SK-N-SH (cell line): ENCODE results near the gene BEST1. TPM values are rescaled to one million over a fixed set of nuclear protein-coding genes. Genes with fewer than 3 reads are reported as not detected.

ENCODE experiments used
- CTCF ChIA-PET: fragments of 300-600, 350-600 bp; formaldehyde crosslinking; extraction: SDS; loops from one replicate; lab custom pipeline; 2021; lab: Yijun Ruan, JAX
- POLR2A ChIA-PET: fragments of 350-600 bp; sonication (Branson Sonifier 250); formaldehyde crosslinking; extraction: SDS; loops from one replicate; lab custom pipeline; 2020; ENCODE audit warnings: antibody characterized with exemption, inconsistent platforms; lab: Yijun Ruan, JAX
- DNase-seq: peaks from one replicate; pipeline ENCODE4 v3.0.0; 2012
- H2AFZ ChIP-seq: fragments of 200-600 bp; sonication (generic); 2 replicates; pipeline ENCODE4 v1.8.1; 2016; ENCODE audit warnings: antibody characterized with exemption, mild to moderate bottlenecking, low read depth
- H3F3A ChIP-seq: fragments of 200-600 bp; sonication (generic); replicated peaks from 2 replicates; pipeline ENCODE3; 2016; ENCODE audit warnings: antibody characterized with exemption, mild to moderate bottlenecking; ENCODE audit not compliant: insufficient read depth
- H3K27ac ChIP-seq, 2 experiments: fragments of 200-500 bp in 1 of 2; fragments of 200-600 bp in 1 of 2; sonication (Bioruptor generic) in 1 of 2; sonication (generic), shearing (Covaris generic) in 1 of 2; 2 replicates each; pipeline versions ENCODE4 v1.5.1 to v1.6.1; 2014 to 2016; ENCODE audit warnings: low read depth in 2 of 2, inconsistent platforms in 1 of 2, low read length in 1 of 2, mild to moderate bottlenecking in 1 of 2, mixed read lengths in 1 of 2
- H3K27me3 ChIP-seq: fragments of 200-600 bp; sonication (generic), shearing (Covaris generic); 2 replicates; pipeline ENCODE4 v1.6.1; 2016; ENCODE audit warnings: mixed run types; ENCODE audit not compliant: insufficient read depth
- H3K36me3 ChIP-seq, 2 experiments: fragments of 200-500 bp in 1 of 2; fragments of 200-600 bp in 1 of 2; sonication (Bioruptor generic) in 1 of 2; sonication (generic) in 1 of 2; replicated peaks in 1 of 2; 2 replicates each; pipeline versions ENCODE3 to v1.5.1; 2014 to 2016; ENCODE audit warnings: low read length in 1 of 2, mild to moderate bottlenecking in 1 of 2; ENCODE audit not compliant: insufficient read depth in 2 of 2, control insufficient read depth in 1 of 2
- H3K4me1 ChIP-seq, 2 experiments: fragments of 200-500 bp in 1 of 2; fragments of 200-600 bp in 1 of 2; sonication (Bioruptor generic) in 1 of 2; sonication (generic), shearing (Covaris generic) in 1 of 2; 2 replicates each; pipeline versions ENCODE4 v1.5.1 to v1.6.1; 2014 to 2016; ENCODE audit warnings: low read depth in 1 of 2, low read length in 1 of 2, mixed run types in 1 of 2; ENCODE audit not compliant: insufficient read depth in 2 of 2, control insufficient read depth in 1 of 2
- H3K4me2 ChIP-seq: fragments of 200-600 bp; sonication (generic), shearing (Covaris generic); 2 replicates; pipeline ENCODE4 v1.6.1; 2017; ENCODE audit warnings: mixed run types
- H3K4me3 ChIP-seq, 2 experiments: fragments of 200-500 bp in 1 of 2; fragments of 200-600 bp in 1 of 2; sonication (Bioruptor generic) in 1 of 2; sonication (generic), shearing (Covaris generic) in 1 of 2; 2 replicates each; pipeline versions ENCODE4 v1.5.1 to v1.8.1; 2014 to 2016; ENCODE audit warnings: low read depth in 2 of 2, inconsistent platforms in 1 of 2, low read length in 1 of 2, mild to moderate bottlenecking in 1 of 2, mixed read lengths in 1 of 2, moderate library complexity in 1 of 2
- H3K79me2 ChIP-seq: fragments of 200-600 bp; sonication (generic); 2 replicates; pipeline ENCODE4 v1.8.1; 2017; ENCODE audit warnings: mild to moderate bottlenecking; ENCODE audit not compliant: insufficient read depth
- H3K9ac ChIP-seq: fragments of 200-600 bp; sonication (generic); 2 replicates; pipeline ENCODE4 v1.6.1; 2017; ENCODE audit warnings: mixed run types
- H3K9me2 ChIP-seq: fragments of 200-600 bp; sonication (generic); 2 replicates; pipeline ENCODE4 v1.6.1; 2017; ENCODE audit warnings: mixed run types
- H3K9me3 ChIP-seq: fragments of 200-600 bp; sonication (generic); 2 replicates; pipeline ENCODE4 v1.6.1; 2017; ENCODE audit warnings: mixed run types, mild to moderate bottlenecking, moderate library complexity
- H4K20me1 ChIP-seq: fragments of 200-600 bp; sonication (generic); 2 replicates; pipeline ENCODE4 v1.6.1; 2017; ENCODE audit warnings: mild to moderate bottlenecking, mixed run types; ENCODE audit not compliant: insufficient read depth
- CHD2 ChIP-seq: fragments of 150-350 bp; IDR thresholded peaks from 2 replicates; pipeline ENCODE4 v1.6.1; 2018; ENCODE audit warnings: low read length; ENCODE audit not compliant: partially characterized antibody
- EP300 ChIP-seq, 2 experiments: IDR thresholded peaks; 2 replicates each; pipeline versions ENCODE4 v1.4.0 to v1.6.1; 2012; ENCODE audit warnings: borderline replicate concordance in 1 of 2, low read depth in 1 of 2, low read length in 1 of 2
- FOXJ3 ChIP-seq: sonication (generic); formaldehyde crosslinking; IDR thresholded peaks from 2 replicates; pipeline ENCODE4 v1.5.1; 2020; ENCODE audit warnings: mild to moderate bottlenecking, missing genetic modification reagents
- FOXM1 ChIP-seq: IDR thresholded peaks from 2 replicates; pipeline ENCODE4 v1.4.0; 2012; ENCODE audit warnings: low read depth, mild to moderate bottlenecking
- GABPA ChIP-seq: IDR thresholded peaks from 2 replicates; pipeline ENCODE4 v1.4.0; 2012; ENCODE audit warnings: low read depth, mild to moderate bottlenecking
- GATA2 ChIP-seq: sonication (generic); formaldehyde crosslinking; IDR thresholded peaks from 2 replicates; pipeline ENCODE4 v1.5.0; 2020; ENCODE audit warnings: mild to moderate bottlenecking, missing genetic modification reagents
- MXI1 ChIP-seq: IDR thresholded peaks from 2 replicates; pipeline ENCODE4 v1.6.1; 2012; ENCODE audit warnings: mild to moderate bottlenecking, low read depth, low read length, improper control_type of control experiment
- NFIC ChIP-seq: IDR thresholded peaks from 2 replicates; pipeline ENCODE4 v1.4.0; 2012; ENCODE audit warnings: borderline replicate concordance
- NRF1 ChIP-seq: IDR thresholded peaks from 2 replicates; pipeline ENCODE4 v1.6.1; 2012; ENCODE audit warnings: low read depth, mild to moderate bottlenecking, low read length
- PBX3 ChIP-seq: IDR thresholded peaks from 2 replicates; pipeline ENCODE4; 2012
- POLR2AphosphoS5 ChIP-seq: IDR thresholded peaks from 2 replicates; pipeline ENCODE4 v1.6.1; 2012; ENCODE audit warnings: low read depth, low read length
- RFX5 ChIP-seq: IDR thresholded peaks from 2 replicates; pipeline ENCODE4 v1.6.1; 2012; ENCODE audit warnings: mild to moderate bottlenecking, improper control_type of control experiment, low read length
- TAF1 ChIP-seq: IDR thresholded peaks from 2 replicates; pipeline ENCODE4 v1.6.1; 2012; ENCODE audit warnings: low read depth, mild to moderate bottlenecking, low read length, moderate library complexity, borderline replicate concordance
- TCF12 ChIP-seq: IDR thresholded peaks from 2 replicates; pipeline ENCODE4 v1.4.0; 2012
- YY1 ChIP-seq: IDR thresholded peaks from 2 replicates; pipeline ENCODE4 v1.4.0; 2012; ENCODE audit warnings: low read depth, mild to moderate bottlenecking
- WGBS: methylation state at CpG from one replicate; pipeline ENCODE4 v1.1.6; 2017; ENCODE audit warnings: low lambda C conversion rate; 5-methylcytosine and 5-hydroxymethylcytosine counted together
- polyA plus RNA-seq, 3 experiments: library from polyadenylated mRNA; depleted of rRNA; stranded (reverse); fragments of >200 nt; gene quantifications; 2 replicates each; pipeline ENCODE4 v1.2.3, GENCODE V29; 2012
- TF ChIP-seq, protein P1 (sequence below): IDR thresholded peaks from 2 replicates; pipeline ENCODE4 v1.4.0; 2012; ENCODE audit warnings: low read depth, borderline replicate concordance
- TF ChIP-seq, protein P2 (sequence below): fragments of 150-350 bp; IDR thresholded peaks from 2 replicates; pipeline ENCODE4 v1.6.1; 2017; ENCODE audit warnings: antibody characterized with exemption, low read length, low read depth, borderline replicate concordance
- TF ChIP-seq, protein P3 (sequence below): fragments of 200-600 bp; sonication (generic); IDR thresholded peaks from 2 replicates; pipeline ENCODE4 v1.6.1; 2017; ENCODE audit warnings: antibody characterized with exemption, mild to moderate bottlenecking, moderate library complexity

The BEST1 gene
- polyA plus RNA-seq, 1 of the 3 experiments (the other 2 are of a cell fraction) = 0.30 TPM

DNA sequence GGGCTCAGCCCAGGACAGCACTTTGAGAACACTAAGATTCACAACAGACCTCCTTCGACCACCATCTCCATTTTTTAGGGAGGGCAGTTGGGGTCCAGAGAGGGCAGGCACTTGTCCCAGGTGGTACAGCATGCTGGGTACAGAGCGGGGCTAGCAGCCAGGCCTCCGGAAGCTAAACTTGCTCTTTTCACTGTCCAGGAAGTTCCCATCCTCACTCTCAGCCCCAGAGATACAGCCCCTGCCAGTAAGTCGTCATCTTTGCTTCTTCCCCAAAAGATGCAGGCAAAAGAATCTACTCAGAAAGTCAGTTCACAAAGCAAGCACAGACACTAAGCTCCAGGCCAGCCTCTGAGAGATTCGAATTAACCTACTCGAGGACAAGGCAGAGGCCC, 26.1 kb upstream of the BEST1 start:
- H3K36me3 ChIP-seq = no peaks in the 10 kb centered on the region
- 0 out of 2 replicates have a peak overlapping the region, but pooled peaks have one; percentile 16 for H2AFZ ChIP-seq
- no peaks in the 10 kb centered on the region for H4K20me1 ChIP-seq
- H3K9me2 ChIP-seq = no peaks in the 10 kb centered on the region
- POLR2A ChIA-PET = interaction anchor here (0.8 to 2.2 kb wide), 4 partner anchors 16 to 131 kb away, joined by 3 to 12 read pairs (median 3); partner anchors contain the start of genes FEN1, FTH1 and TMEM258
- no peaks in the 10 kb centered on the region for H3F3A ChIP-seq
- no peak for DNase-seq
- CTCF ChIA-PET = interaction anchor here (1.1 to 8.9 kb wide), 9 partner anchors 9 to 158 kb away, joined by 3 to 106 read pairs (median 6); no protein-coding TSS in a partner anchor
- H3K79me2 ChIP-seq = no peaks in the 10 kb centered on the region
- no peaks in the 10 kb centered on the region for H3K9me3 ChIP-seq
- no peak overlapping the region; the same call in 1 of the 2 replicates for H3K4me2 ChIP-seq
- H3K27ac ChIP-seq = peak overlapping the region in 1 of 2 experiments; percentile 93; a peak in 2 of 4 replicates
- H3K9ac ChIP-seq = no peak overlapping the region
- no peaks in the 10 kb centered on the region for H3K27me3 ChIP-seq
- TF ChIP-seq GABPA (no peak), FOXM1 (no peak), YY1 (no peak), GATA2 (CRISPR knock-in tag) (no peak), CHD2 (no peak), NFIC (no peak), FOXJ3 (no peak), PBX3 (no peak), RFX5 (no peak), TCF12 (no peak), POLR2AphosphoS5 (no peak), EP300 (IDR thresholded peaks at IDR 0.05; ENCODE audit: borderline replicate concordance in 1 of 2, low read depth in 1 of 2, low read length in 1 of 2) (no peak), MXI1 (no peak), TAF1 (no peak), NRF1 (no peak)
- TF ChIP-seq, protein P1, sequence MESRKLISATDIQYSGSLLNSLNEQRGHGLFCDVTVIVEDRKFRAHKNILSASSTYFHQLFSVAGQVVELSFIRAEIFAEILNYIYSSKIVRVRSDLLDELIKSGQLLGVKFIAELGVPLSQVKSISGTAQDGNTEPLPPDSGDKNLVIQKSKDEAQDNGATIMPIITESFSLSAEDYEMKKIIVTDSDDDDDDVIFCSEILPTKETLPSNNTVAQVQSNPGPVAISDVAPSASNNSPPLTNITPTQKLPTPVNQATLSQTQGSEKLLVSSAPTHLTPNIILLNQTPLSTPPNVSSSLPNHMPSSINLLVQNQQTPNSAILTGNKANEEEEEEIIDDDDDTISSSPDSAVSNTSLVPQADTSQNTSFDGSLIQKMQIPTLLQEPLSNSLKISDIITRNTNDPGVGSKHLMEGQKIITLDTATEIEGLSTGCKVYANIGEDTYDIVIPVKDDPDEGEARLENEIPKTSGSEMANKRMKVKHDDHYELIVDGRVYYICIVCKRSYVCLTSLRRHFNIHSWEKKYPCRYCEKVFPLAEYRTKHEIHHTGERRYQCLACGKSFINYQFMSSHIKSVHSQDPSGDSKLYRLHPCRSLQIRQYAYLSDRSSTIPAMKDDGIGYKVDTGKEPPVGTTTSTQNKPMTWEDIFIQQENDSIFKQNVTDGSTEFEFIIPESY = no peak
- TF ChIP-seq, protein P2, sequence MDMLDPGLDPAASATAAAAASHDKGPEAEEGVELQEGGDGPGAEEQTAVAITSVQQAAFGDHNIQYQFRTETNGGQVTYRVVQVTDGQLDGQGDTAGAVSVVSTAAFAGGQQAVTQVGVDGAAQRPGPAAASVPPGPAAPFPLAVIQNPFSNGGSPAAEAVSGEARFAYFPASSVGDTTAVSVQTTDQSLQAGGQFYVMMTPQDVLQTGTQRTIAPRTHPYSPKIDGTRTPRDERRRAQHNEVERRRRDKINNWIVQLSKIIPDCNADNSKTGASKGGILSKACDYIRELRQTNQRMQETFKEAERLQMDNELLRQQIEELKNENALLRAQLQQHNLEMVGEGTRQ = no peak
- TF ChIP-seq, protein P3, sequence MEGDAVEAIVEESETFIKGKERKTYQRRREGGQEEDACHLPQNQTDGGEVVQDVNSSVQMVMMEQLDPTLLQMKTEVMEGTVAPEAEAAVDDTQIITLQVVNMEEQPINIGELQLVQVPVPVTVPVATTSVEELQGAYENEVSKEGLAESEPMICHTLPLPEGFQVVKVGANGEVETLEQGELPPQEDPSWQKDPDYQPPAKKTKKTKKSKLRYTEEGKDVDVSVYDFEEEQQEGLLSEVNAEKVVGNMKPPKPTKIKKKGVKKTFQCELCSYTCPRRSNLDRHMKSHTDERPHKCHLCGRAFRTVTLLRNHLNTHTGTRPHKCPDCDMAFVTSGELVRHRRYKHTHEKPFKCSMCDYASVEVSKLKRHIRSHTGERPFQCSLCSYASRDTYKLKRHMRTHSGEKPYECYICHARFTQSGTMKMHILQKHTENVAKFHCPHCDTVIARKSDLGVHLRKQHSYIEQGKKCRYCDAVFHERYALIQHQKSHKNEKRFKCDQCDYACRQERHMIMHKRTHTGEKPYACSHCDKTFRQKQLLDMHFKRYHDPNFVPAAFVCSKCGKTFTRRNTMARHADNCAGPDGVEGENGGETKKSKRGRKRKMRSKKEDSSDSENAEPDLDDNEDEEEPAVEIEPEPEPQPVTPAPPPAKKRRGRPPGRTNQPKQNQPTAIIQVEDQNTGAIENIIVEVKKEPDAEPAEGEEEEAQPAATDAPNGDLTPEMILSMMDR = no peak
- TF ChIP-seq, all 33 proteins: peak for 0
- peaks cover 20 to 32% of the 10 kb centered on the region in 2 experiments for H3K4me1 ChIP-seq
- WGBS = 93% methylated on average over 6 of the region's 6 CpGs
- no peak overlapping the region for H3K4me3 ChIP-seq
